H1 (cell line): Measurements from ENCODE around the gene FLVCR2. TPM values are rescaled to one million over a fixed set of nuclear protein-coding genes. Genes with fewer than 3 reads are reported as not detected.

Source experiments
- CTCF ChIA-PET: fragments of 300-600 bp; sonication (Branson Sonifier 250); formaldehyde crosslinking; loops from one replicate; lab custom pipeline; 2021; ENCODE audit not compliant: partially characterized antibody; lab: Charles Lee
- POLR2A ChIA-PET: fragments of 300-600 bp; sonication (Branson Sonifier 250); formaldehyde crosslinking; loops from one replicate; lab custom pipeline; 2021; ENCODE audit warnings: inconsistent platforms; ENCODE audit not compliant: partially characterized antibody; lab: Charles Lee
- DNase-seq, 2 experiments: peaks; one replicate each; pipeline versions ENCODE4 v3.0.0 to v3.0.0-alpha.2; 2010 to 2022; ENCODE audit warnings: low spot score in 2 of 2, low read depth in 1 of 2, mixed read lengths in 1 of 2
- FAIRE-seq: peaks from 2 replicates; lab custom pipeline; 2011; peaks lifted over from hg19 to GRCh38; lab: Jason Lieb, UNC
- H2AFZ ChIP-seq: 2 replicates; pipeline ENCODE4 v1.8.1; 2012; ENCODE audit warnings: low read length, inconsistent platforms
- H2AK5ac ChIP-seq: 2 replicates; pipeline ENCODE4 v1.6.1; 2013; ENCODE audit warnings: low read depth, low read length
- H2BK120ac ChIP-seq: replicated peaks from 2 replicates; pipeline ENCODE3; 2013; ENCODE audit warnings: low read depth, low read length, inconsistent platforms
- H2BK12ac ChIP-seq: 2 replicates; pipeline ENCODE4 v1.6.1; 2013; ENCODE audit warnings: low read depth, low read length
- H2BK15ac ChIP-seq: 2 replicates; pipeline ENCODE4 v1.6.1; 2013; ENCODE audit warnings: low read length
- H2BK20ac ChIP-seq: 2 replicates; pipeline ENCODE4 v1.6.1; 2013; ENCODE audit warnings: low read length
- H2BK5ac ChIP-seq: 2 replicates; pipeline ENCODE4 v1.6.1; 2013; ENCODE audit warnings: low read depth, low read length
- H3K14ac ChIP-seq: 2 replicates; pipeline ENCODE4 v1.6.1; 2013; ENCODE audit warnings: inconsistent platforms; ENCODE audit not compliant: insufficient read length
- H3K18ac ChIP-seq: 2 replicates; pipeline ENCODE4 v1.6.1; 2013; ENCODE audit warnings: low read length; ENCODE audit errors: extremely low read depth
- H3K23ac ChIP-seq: 2 replicates; pipeline ENCODE4 v1.6.1; 2013; ENCODE audit warnings: inconsistent platforms; ENCODE audit not compliant: insufficient read length
- H3K23me2 ChIP-seq: 2 replicates; pipeline ENCODE4 v1.6.1; 2013; ENCODE audit warnings: low read depth, low read length
- H3K27ac ChIP-seq: 2 replicates; pipeline ENCODE4 v1.6.1; 2011; ENCODE audit warnings: low read depth, low read length, inconsistent platforms
- H3K27me3 ChIP-seq, 4 experiments: replicated peaks in 1 of 4; 1 replicate in 1 of 4; 2 replicates in 3 of 4; pipeline versions ENCODE4 v1.6.1 to v1.8.1; 2011 to 2013; ENCODE audit warnings: low read length in 3 of 4, mild to moderate bottlenecking in 3 of 4, inconsistent platforms in 2 of 4, mixed read lengths in 2 of 4, moderate library complexity in 1 of 4; ENCODE audit not compliant: control insufficient read depth in 3 of 4, insufficient read depth in 3 of 4; ENCODE audit errors: extremely low read depth in 1 of 4
- H3K36me3 ChIP-seq, 4 experiments: 2 replicates each; pipeline versions ENCODE4 v1.6.1 to v1.8.1; 2011 to 2013; ENCODE audit warnings: mild to moderate bottlenecking in 4 of 4, low read length in 3 of 4, moderate library complexity in 2 of 4, control low read depth in 1 of 4, inconsistent platforms in 1 of 4; ENCODE audit not compliant: insufficient read depth in 4 of 4, control insufficient read depth in 2 of 4
- H3K4ac ChIP-seq: replicated peaks from 2 replicates; pipeline ENCODE3; 2013; ENCODE audit warnings: low read length, low read depth, mixed read lengths, inconsistent platforms; ENCODE audit not compliant: insufficient read length
- H3K4me1 ChIP-seq, 4 experiments: replicated peaks in 1 of 4; 1 replicate in 1 of 4; 2 replicates in 3 of 4; pipeline versions ENCODE4 v1.6.1 to v1.8.1; 2011 to 2013; ENCODE audit warnings: low read length in 3 of 4, inconsistent platforms in 2 of 4, mixed read lengths in 1 of 4; ENCODE audit not compliant: insufficient read depth in 4 of 4, control insufficient read depth in 3 of 4
- H3K4me2 ChIP-seq, 2 experiments: 2 replicates each; pipeline versions ENCODE4 v1.6.1 to v1.8.1; 2011 to 2013; ENCODE audit warnings: low read depth in 2 of 2, low read length in 2 of 2, control low read depth in 1 of 2, inconsistent platforms in 1 of 2, mild to moderate bottlenecking in 1 of 2; ENCODE audit not compliant: insufficient read depth in 1 of 2
- H3K4me3 ChIP-seq, 4 experiments: fragments of 200-600, 300-600 bp in 1 of 4; sonication (generic), shearing (Covaris generic), sonication (Bioruptor Twin) in 1 of 4; 2 replicates each; pipeline versions ENCODE4 v1.5.1 to v1.8.1; 2011 to 2016; ENCODE audit warnings: low read length in 4 of 4, low read depth in 3 of 4, control low read depth in 2 of 4, inconsistent platforms in 2 of 4, mild to moderate bottlenecking in 2 of 4, mixed read lengths in 1 of 4, moderate library complexity in 1 of 4; ENCODE audit not compliant: insufficient read depth in 2 of 4; ENCODE audit errors: extremely low read depth in 1 of 4
- H3K56ac ChIP-seq: replicated peaks from 2 replicates; pipeline ENCODE3; 2013; ENCODE audit warnings: low read depth, mild to moderate bottlenecking, mixed read lengths, low read length, inconsistent platforms; ENCODE audit not compliant: insufficient read length
- H3K79me1 ChIP-seq: 2 replicates; pipeline ENCODE4 v1.6.1; 2013; ENCODE audit warnings: low read depth, low read length, control low read depth
- H3K79me2 ChIP-seq, 2 experiments: 2 replicates each; pipeline versions ENCODE4 v1.6.1 to v1.8.1; 2012 to 2013; ENCODE audit warnings: low read length in 2 of 2, mild to moderate bottlenecking in 2 of 2, inconsistent platforms in 1 of 2; ENCODE audit not compliant: insufficient read depth in 2 of 2, control insufficient read depth in 1 of 2
- H3K9ac ChIP-seq, 4 experiments: replicated peaks in 1 of 4; 1 replicate in 1 of 4; 2 replicates in 3 of 4; pipeline versions ENCODE4 v1.6.1 to v1.8.1; 2011 to 2013; ENCODE audit warnings: low read depth in 3 of 4, low read length in 3 of 4, control low read depth in 2 of 4, mild to moderate bottlenecking in 2 of 4, moderate library complexity in 2 of 4, inconsistent platforms in 1 of 4; ENCODE audit errors: extremely low read depth in 1 of 4
- H3K9me3 ChIP-seq, 2 experiments: 2 replicates each; pipeline versions ENCODE4 v1.6.1 to v1.8.1; 2012 to 2013; ENCODE audit warnings: mild to moderate bottlenecking in 2 of 2, moderate library complexity in 2 of 2, control low read depth in 1 of 2, inconsistent platforms in 1 of 2, low read depth in 1 of 2, low read length in 1 of 2, mixed read lengths in 1 of 2; ENCODE audit not compliant: insufficient read depth in 2 of 2
- H4K20me1 ChIP-seq, 2 experiments: replicated peaks in 1 of 2; 2 replicates each; pipeline versions ENCODE3 to v1.8.1; 2011 to 2013; ENCODE audit warnings: inconsistent platforms in 2 of 2, low read length in 2 of 2, mild to moderate bottlenecking in 1 of 2; ENCODE audit not compliant: insufficient read depth in 2 of 2, control insufficient read depth in 1 of 2
- H4K5ac ChIP-seq: 2 replicates; pipeline ENCODE4 v1.6.1; 2013; ENCODE audit warnings: low read length, low read depth, mixed read lengths, inconsistent platforms; ENCODE audit not compliant: insufficient read length
- H4K8ac ChIP-seq: 2 replicates; pipeline ENCODE4 v1.8.0; 2013; ENCODE audit warnings: mild to moderate bottlenecking, moderate library complexity, low read length, inconsistent platforms; ENCODE audit not compliant: insufficient read depth; ENCODE audit errors: extremely low read depth
- H4K91ac ChIP-seq: replicated peaks from 2 replicates; pipeline ENCODE3; 2013; ENCODE audit warnings: low read length, mixed read lengths, inconsistent platforms; ENCODE audit not compliant: insufficient read length
- FOSL1 ChIP-seq: IDR thresholded peaks from 2 replicates; pipeline ENCODE4 v1.6.1; 2011; ENCODE audit warnings: mild to moderate bottlenecking, low read depth, low read length, moderate library complexity; ENCODE audit not compliant: insufficient read depth
- GTF2F1 ChIP-seq: IDR thresholded peaks from 2 replicates; pipeline ENCODE4 v1.6.1; 2012; ENCODE audit warnings: low read depth, low read length, improper control_type of control experiment, borderline replicate concordance
- POLR2A ChIP-seq, 2 experiments: IDR thresholded peaks; 1 replicate in 1 of 2; 2 replicates in 1 of 2; pipeline ENCODE4 v1.6.1; 2011; ENCODE audit warnings: low read depth in 2 of 2, low read length in 2 of 2, mild to moderate bottlenecking in 2 of 2; ENCODE audit errors: control extremely low read depth in 1 of 2
- RBBP5 ChIP-seq: IDR thresholded peaks from 2 replicates; pipeline ENCODE4 v1.7.1; 2012; ENCODE audit warnings: low read depth, mild to moderate bottlenecking, inconsistent platforms, low read length, moderate library complexity, borderline replicate concordance
- RFX5 ChIP-seq: IDR thresholded peaks from 2 replicates; pipeline ENCODE4 v1.6.1; 2011; ENCODE audit warnings: low read depth, low read length, improper control_type of control experiment, borderline replicate concordance
- TEAD4 ChIP-seq: IDR thresholded peaks from 2 replicates; pipeline ENCODE4 v1.6.1; 2012; ENCODE audit warnings: low read depth, low read length, inconsistent platforms, mixed read lengths
- YY1 ChIP-seq: IDR thresholded peaks from 2 replicates; pipeline ENCODE4 v1.6.1; 2011; ENCODE audit warnings: low read depth, mild to moderate bottlenecking, low read length
- WGBS, 2 experiments: shearing (Covaris generic) in 1 of 2; methylation state at CpG; one replicate each; pipeline versions ENCODE4 v1.1.6 to v1.1.7; 2013 to 2015; ENCODE audit warnings: low lambda C conversion rate in 2 of 2, mixed read lengths in 2 of 2, inconsistent platforms in 1 of 2, low coverage in 1 of 2, missing lambda C conversion rate in 1 of 2; ENCODE audit not compliant: insufficient replicate concordance in 2 of 2, insufficient coverage in 1 of 2, insufficient read length in 1 of 2; ENCODE audit errors: extremely low coverage in 1 of 2, missing lambda C conversion rate in 1 of 2; 5-methylcytosine and 5-hydroxymethylcytosine counted together
- polyA plus RNA-seq, 7 experiments: library from polyadenylated mRNA; depleted of rRNA in 3 of 7; stranded (reverse) in 5 of 7; unstranded in 2 of 7; fragments of >200 nt in 5 of 7; fragments of 200-250 nt in 2 of 7; gene quantifications; 1 replicate in 5 of 7; 2 replicates in 1 of 7; 4 replicates in 1 of 7; pipeline versions ENCODE4 v1.2.1 to v1.2.3, GENCODE V29; 2011 to 2013; ENCODE audit warnings: missing spikeins in 2 of 7, mixed read lengths in 2 of 7
- total RNA-seq: library from RNA; stranded (reverse); fragmentation: NEBNext Ultra II Directional; extraction: Animal tissue kit (Norgen Biotek cat#: 25700); gene quantifications from 2 replicates; pipeline ENCODE4 v1.2.1, GENCODE V29; 2021

Gene FLVCR2
- total and polyA plus RNA-seq, 2 of the 8 experiments (the other 6 are each of a cell fraction or from before 2014, with no cell fraction given) = 7.1 to 8.2 TPM

DNA sequence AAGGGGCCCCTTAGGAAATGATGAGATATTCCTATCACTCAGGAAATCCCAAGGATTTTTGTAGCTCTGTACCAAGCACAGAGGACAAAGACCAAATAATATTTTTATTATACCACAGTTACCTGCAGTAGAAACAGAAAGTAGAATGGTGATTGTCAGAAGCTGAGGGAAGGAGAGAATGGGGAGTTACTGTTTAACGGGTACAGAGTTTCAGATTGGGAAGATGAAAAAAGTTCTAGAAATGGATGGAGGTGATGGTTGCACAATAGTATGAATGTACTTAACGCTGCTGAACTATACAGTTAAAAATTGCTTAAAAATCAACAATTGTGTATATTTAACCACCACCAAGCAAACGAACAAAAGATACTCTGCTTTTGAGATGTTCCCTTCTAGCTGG, 24.1 kb downstream of the FLVCR2 start:
- H3K27me3 ChIP-seq = no peaks in the 10 kb centered on the region
- no peaks in the 10 kb centered on the region for H3K79me2 ChIP-seq
- H4K91ac ChIP-seq = no peak overlapping the region
- no peak overlapping the region for H3K9ac ChIP-seq
- no peak overlapping the region for H2BK15ac ChIP-seq
- no peak overlapping the region for H3K18ac ChIP-seq
- no peaks in the 10 kb centered on the region for H3K23me2 ChIP-seq
- no peak overlapping the region for H2BK20ac ChIP-seq
- no peak overlapping the region for H2BK12ac ChIP-seq
- H4K5ac ChIP-seq = no peak overlapping the region
- no peak overlapping the region for H2AFZ ChIP-seq
- FAIRE-seq = no peak
- no peak overlapping the region for H4K8ac ChIP-seq
- peaks cover 0 to 3% of the 10 kb centered on the region in 2 experiments for H4K20me1 ChIP-seq
- no peaks in the 10 kb centered on the region for H3K36me3 ChIP-seq
- no peak overlapping the region for H3K4me2 ChIP-seq
- H3K23ac ChIP-seq = no peak overlapping the region
- no peaks in the 10 kb centered on the region; a peak in 2 of 7 replicates for H3K4me1 ChIP-seq
- 83% methylated on average over 3 of the region's 3 CpGs; no CpG with 5 or more reads in 1 of the 2 experiments for WGBS, 2 experiments
- no peak overlapping the region for H2BK120ac ChIP-seq
- H2AK5ac ChIP-seq = no peak overlapping the region
- CTCF ChIA-PET = interaction anchor here (1.4 to 1.8 kb wide), 4 partner anchors 19 to 106 kb away, joined by 3 to 4 read pairs (median 3); no protein-coding TSS in a partner anchor
- TF ChIP-seq POLR2A (IDR thresholded peaks at IDR 0.05; ENCODE audit: control extremely low read depth in 1 of 2, low read depth in 2 of 2, low read length in 2 of 2) = no peak
- TF ChIP-seq YY1 = no peak
- TF ChIP-seq RBBP5 = no peak
- no peak for TF ChIP-seq GTF2F1
- no peak for TF ChIP-seq RFX5
- no peak for TF ChIP-seq FOSL1
- TF ChIP-seq TEAD4 = no peak
- H3K27ac ChIP-seq = no peak overlapping the region
- H3K4me3 ChIP-seq = no peak overlapping the region
- no peaks in the 10 kb centered on the region for H3K9me3 ChIP-seq
- no peak overlapping the region for H2BK5ac ChIP-seq
- POLR2A ChIA-PET = no interaction called here
- no peak overlapping the region for H3K56ac ChIP-seq
- DNase-seq = no peak
- no peak overlapping the region for H3K14ac ChIP-seq
- no peak overlapping the region for H3K4ac ChIP-seq
- H3K79me1 ChIP-seq = no peaks in the 10 kb centered on the region
